Effector memory CD4-positive, alpha-beta T cell (primary cell): Measurements from ENCODE around the gene PRSS48.
"Not testable (repeated sequence)": the region's sequence is repeated elsewhere in the genome, so short reads cannot be mapped to it uniquely, and the experiment has no call there.

ENCODE experiments used
- DNase-seq, 3 donors: peaks; one replicate each; pipeline ENCODE4 v3.0.0-alpha.2; 2020
- H3K27ac ChIP-seq: 2 replicates; pipeline ENCODE4 v1.7.0; 2013; ENCODE audit warnings: mild to moderate bottlenecking, low read length, moderate library complexity; ENCODE audit not compliant: insufficient read depth, poor library complexity, severe bottlenecking
- H3K27me3 ChIP-seq: replicated peaks from 2 replicates; pipeline ENCODE4 v1.7.0; 2013; ENCODE audit warnings: mild to moderate bottlenecking, low read length; ENCODE audit not compliant: insufficient read depth, control insufficient read depth, poor library complexity, severe bottlenecking
- H3K36me3 ChIP-seq: 2 replicates; pipeline ENCODE4 v1.7.0; 2013; ENCODE audit warnings: mild to moderate bottlenecking, low read length, moderate library complexity; ENCODE audit not compliant: control insufficient read depth, insufficient read depth
- H3K4me1 ChIP-seq: 2 replicates; pipeline ENCODE4 v1.7.0; 2013; ENCODE audit warnings: low read length, mild to moderate bottlenecking; ENCODE audit not compliant: control insufficient read depth, insufficient read depth, poor library complexity, severe bottlenecking
- H3K4me3 ChIP-seq: 2 replicates; pipeline ENCODE4 v1.7.0; 2013; ENCODE audit warnings: low read length, low read depth, mild to moderate bottlenecking; ENCODE audit not compliant: insufficient read depth, poor library complexity, severe bottlenecking
- H3K9me3 ChIP-seq: 2 replicates; pipeline ENCODE4 v1.7.0; 2013; ENCODE audit warnings: mild to moderate bottlenecking, low read length, moderate library complexity; ENCODE audit not compliant: control insufficient read depth

PRSS48 gene

DNA sequence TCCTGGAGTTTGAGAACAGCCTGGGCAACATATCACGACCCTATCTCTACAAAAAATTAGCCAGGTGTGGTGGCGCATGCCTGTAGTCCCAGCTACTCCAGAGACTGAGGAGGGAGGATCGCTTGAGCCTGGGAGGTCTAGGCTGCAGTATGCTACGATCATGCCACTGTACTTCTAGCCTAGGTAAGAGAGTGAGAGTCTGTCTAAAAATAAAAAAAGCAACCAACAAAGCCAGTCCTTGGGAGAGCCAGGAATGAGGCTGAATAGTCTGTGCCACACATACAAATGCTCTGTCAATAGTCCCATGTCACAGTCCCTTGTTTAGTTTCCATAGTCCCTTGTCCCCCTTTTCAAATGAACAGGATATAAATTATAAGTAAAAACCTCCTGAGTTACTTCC, 19.3 kb upstream of the PRSS48 start:
- no peaks in the 10 kb centered on the region for H3K4me1 ChIP-seq
- H3K27me3 ChIP-seq: no peaks in the 10 kb centered on the region
- no peak overlapping the region for H3K4me3 ChIP-seq
- DNase-seq: no peak
- no peak overlapping the region for H3K27ac ChIP-seq
- no peaks in the 10 kb centered on the region for H3K36me3 ChIP-seq
- H3K9me3 ChIP-seq: no peaks in the 10 kb centered on the region

DNA sequence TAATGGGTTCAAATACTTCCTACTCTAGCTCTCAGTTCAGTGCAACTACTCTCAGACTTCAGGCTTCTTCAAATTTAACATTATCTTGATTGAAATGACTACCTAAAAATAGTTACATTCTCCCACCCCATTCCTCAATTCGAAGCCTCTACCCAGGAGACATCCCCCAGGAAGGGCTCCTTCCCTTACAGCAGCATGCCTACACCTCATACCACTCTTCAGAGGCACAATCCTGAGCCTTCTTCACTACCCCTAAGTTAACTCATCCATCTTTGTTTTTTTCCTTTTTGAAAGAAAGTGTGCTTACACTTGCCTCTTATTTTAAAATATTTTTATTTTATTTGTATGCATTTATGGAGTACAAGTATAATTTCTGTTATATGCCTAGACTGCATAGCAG, 17.2 kb upstream of the PRSS48 start:
- no peak for DNase-seq
- no peaks in the 10 kb centered on the region for H3K9me3 ChIP-seq
- no peaks in the 10 kb centered on the region for H3K36me3 ChIP-seq

GRCh38 chr4:151260526-151260925, 16.4 kb upstream of the PRSS48 start:
- H3K4me1 ChIP-seq: no peaks in the 10 kb centered on the region
- no peaks in the 10 kb centered on the region for H3K9me3 ChIP-seq
- H3K4me3 ChIP-seq: no peak overlapping the region
- H3K27ac ChIP-seq: no peak overlapping the region
- no peak for DNase-seq
- no peaks in the 10 kb centered on the region for H3K36me3 ChIP-seq
- no peaks in the 10 kb centered on the region for H3K27me3 ChIP-seq

More for the DNA sequence above, 17.2 kb upstream of the PRSS48 start:
- no peaks in the 10 kb centered on the region for H3K4me1 ChIP-seq
- H3K27ac ChIP-seq: no peak overlapping the region
- H3K27me3 ChIP-seq: no peaks in the 10 kb centered on the region
- no peak overlapping the region for H3K4me3 ChIP-seq

- H3K4me3 ChIP-seq: no peak overlapping the region
- no peak for DNase-seq
- H3K27ac ChIP-seq: no peak overlapping the region
- no peaks in the 10 kb centered on the region for H3K9me3 ChIP-seq
- no peaks in the 10 kb centered on the region for H3K4me1 ChIP-seq
- no peaks in the 10 kb centered on the region for H3K27me3 ChIP-seq
- no peaks in the 10 kb centered on the region for H3K36me3 ChIP-seq
Measured at GRCh38 chr4:151263455-151263854, 13.5 kb upstream of the PRSS48 start.

DNA sequence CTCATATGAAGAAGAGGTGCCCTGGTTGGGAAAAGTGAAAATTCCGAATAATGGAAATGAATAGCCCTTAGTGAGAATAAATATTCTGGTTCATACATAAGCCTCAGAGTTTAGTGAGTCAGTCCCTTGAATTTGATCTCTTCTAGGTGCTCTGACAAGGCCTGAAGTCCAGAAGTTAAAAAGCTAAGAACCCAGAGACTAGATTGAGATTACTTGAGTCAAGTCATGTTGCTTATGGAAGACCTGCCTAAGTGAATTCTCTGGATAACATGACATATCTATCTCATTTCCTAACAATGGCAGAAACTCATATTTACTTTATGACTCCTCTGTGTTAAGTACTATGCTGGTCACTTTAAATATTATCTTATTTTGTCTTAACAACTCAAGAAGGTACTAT, 10.5 kb upstream of the PRSS48 start:
- no peak for DNase-seq
- Histone ChIP-seq H3K36me3 (no peaks in the 10 kb centered on the region), H3K27me3 (no peaks in the 10 kb centered on the region), H3K27ac (no peak overlapping the region), H3K9me3 (no peaks in the 10 kb centered on the region), H3K4me3 (no peak overlapping the region), H3K4me1 (no peaks in the 10 kb centered on the region)

- no peak overlapping the region for H3K4me3 ChIP-seq
- no peaks in the 10 kb centered on the region for H3K4me1 ChIP-seq
- DNase-seq: no peak
- no peak overlapping the region for H3K27ac ChIP-seq
- H3K9me3 ChIP-seq: no peaks in the 10 kb centered on the region
- H3K36me3 ChIP-seq: no peaks in the 10 kb centered on the region
- H3K27me3 ChIP-seq: no peaks in the 10 kb centered on the region
Measured at GRCh38 chr4:151267104-151267503, 9.9 kb upstream of the PRSS48 start.

DNA sequence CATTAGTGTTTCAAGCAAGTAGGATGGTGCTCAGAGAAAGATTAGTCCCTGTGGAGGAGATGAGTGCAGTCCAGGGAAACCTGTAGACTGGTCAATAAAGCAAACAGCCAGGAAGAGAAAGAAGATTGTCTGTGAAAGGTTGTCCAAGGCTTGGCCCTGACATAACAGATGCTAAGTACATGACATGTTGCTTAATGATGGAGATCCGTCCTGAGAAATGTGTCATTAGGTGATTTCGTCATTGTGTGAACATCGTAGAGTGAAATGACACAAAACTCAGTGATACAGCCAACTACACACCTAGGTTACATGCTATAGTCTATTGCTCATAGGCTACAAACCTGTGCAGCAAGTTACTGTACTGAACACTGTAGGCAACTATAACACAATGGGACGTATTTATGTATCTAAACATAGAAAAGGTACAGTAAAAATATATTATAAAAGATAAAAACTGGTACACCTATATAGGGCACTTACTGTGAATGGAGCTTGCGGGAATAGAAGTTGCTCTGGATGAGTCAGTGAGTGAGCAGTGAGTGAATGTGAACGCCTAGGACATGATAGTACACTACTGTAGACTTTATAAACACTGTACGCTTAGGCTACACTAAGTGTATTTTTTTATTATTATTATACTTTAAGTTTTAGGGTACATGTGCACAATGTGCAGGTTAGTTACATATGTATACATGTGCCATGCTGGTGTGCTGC, 9.0 kb upstream of the PRSS48 start:
- no peaks in the 10 kb centered on the region for H3K36me3 ChIP-seq
- H3K27ac ChIP-seq: no peak overlapping the region
- DNase-seq: no peak
- H3K27me3 ChIP-seq: no peaks in the 10 kb centered on the region
- no peaks in the 10 kb centered on the region for H3K4me1 ChIP-seq
- H3K4me3 ChIP-seq: no peak overlapping the region
- H3K9me3 ChIP-seq: no peaks in the 10 kb centered on the region

GRCh38 chr4:151268905-151269304, 8.1 kb upstream of the PRSS48 start:
- H3K9me3 ChIP-seq: not testable (repeated sequence)

DNA sequence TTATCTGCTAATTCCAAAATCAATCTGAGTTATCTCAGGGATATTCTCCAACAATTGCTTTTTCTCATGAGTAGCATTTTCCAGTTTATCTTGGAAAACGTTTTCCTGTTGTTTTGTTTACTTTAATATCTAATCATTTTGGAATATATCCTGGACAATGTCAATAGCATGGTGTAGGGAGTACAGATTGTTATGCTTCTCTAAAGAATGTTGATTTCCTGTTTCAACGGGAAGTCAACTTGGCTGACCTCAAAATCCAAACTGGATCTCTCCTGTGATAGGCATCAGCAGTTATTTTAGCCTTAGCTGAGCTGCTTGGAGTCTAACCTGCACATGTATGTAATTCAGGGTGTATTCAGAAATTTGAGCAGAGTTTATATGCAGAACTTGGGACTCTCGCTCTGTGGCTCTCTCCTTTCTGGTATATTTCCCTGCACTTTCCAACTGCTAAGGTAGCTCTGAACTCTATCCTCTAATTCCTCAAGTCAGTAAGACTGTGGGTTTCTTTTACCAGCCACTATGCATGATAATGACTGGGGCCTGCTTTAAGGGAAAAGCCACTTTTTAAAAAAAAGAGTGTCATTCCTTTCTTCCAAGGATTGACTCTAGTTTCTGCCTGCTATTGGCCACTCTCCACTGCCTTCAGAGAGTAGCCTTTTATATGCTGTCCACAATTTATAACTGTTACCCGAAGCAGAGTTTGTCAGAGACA, 7.7 kb downstream of the PRSS48 start:
- no peak for DNase-seq
- H3K27ac ChIP-seq: no peak overlapping the region
- H3K36me3 ChIP-seq: no peaks in the 10 kb centered on the region
- no peaks in the 10 kb centered on the region for H3K4me1 ChIP-seq
- no peaks in the 10 kb centered on the region for H3K27me3 ChIP-seq
- no peak overlapping the region for H3K4me3 ChIP-seq
- no peaks in the 10 kb centered on the region for H3K9me3 ChIP-seq

More at GRCh38 chr4:151268905-151269304, 8.1 kb upstream of the PRSS48 start:
- H3K27me3 ChIP-seq, DNase-seq, H3K27ac ChIP-seq, H3K4me1 ChIP-seq, H3K36me3 ChIP-seq, H3K4me3 ChIP-seq: not testable (repeated sequence)

DNA sequence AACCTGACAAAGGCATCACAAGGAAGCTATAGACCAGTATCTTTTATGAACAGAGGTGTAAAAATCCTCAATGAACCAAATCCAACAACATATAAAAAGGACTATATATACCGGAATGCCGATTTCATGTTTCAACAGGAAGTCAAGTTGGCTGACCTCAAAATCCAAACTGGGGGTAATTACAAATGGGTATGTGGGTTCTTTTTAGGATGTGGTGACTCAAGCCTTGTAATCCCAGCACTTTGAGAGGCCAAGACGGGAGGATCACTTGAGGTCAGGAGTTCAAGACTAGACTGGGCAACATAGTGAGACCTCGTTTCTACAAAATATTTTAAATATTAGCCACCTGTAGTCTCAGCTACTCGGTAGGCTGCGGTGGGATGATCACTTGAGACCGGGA, 10.4 kb downstream of the PRSS48 start:
- Histone ChIP-seq H3K36me3 (no peaks in the 10 kb centered on the region), H3K9me3 (no peaks in the 10 kb centered on the region), H3K4me3 (no peak overlapping the region), H3K4me1 (no peaks in the 10 kb centered on the region), H3K27me3 (no peaks in the 10 kb centered on the region), H3K27ac (no peak overlapping the region)
- DNase-seq: no peak
